Stimulated activated CD4-positive, alpha-beta T cell treated with anti-CD3 and anti-CD28 coated beads, Interleukin-4, amount 100 ng/mL, for 24 hours (primary cell): ENCODE data around the gene DNAJC18.
"Not testable (repeated sequence)": the region's sequence is repeated elsewhere in the genome, so short reads cannot be mapped to it uniquely, and the experiment has no call there.

ENCODE experiments used
- DNase-seq: peaks from one replicate; pipeline ENCODE4 v3.0.0-alpha.2; 2020

Gene DNAJC18

DNA sequence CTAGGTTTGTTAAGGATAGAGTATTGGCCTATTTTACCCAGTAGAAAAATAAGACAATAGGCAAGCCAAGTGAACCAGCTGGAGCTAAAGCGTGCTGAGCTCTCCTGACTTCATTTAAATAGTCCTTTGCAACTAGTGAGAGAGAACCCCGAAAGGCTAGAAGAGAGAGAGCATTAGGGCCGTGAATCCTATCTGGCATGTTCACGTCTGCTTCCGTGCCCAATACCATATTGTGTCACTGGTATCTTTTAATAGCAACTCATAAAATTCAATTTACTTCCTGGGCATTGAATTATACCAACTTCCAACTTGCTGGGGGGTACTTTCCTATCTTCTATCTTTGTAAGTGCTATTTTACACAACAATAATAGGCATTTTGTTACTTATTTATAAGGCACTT, 13.8 kb downstream of the DNAJC18 start:
- no peak for DNase-seq

DNA sequence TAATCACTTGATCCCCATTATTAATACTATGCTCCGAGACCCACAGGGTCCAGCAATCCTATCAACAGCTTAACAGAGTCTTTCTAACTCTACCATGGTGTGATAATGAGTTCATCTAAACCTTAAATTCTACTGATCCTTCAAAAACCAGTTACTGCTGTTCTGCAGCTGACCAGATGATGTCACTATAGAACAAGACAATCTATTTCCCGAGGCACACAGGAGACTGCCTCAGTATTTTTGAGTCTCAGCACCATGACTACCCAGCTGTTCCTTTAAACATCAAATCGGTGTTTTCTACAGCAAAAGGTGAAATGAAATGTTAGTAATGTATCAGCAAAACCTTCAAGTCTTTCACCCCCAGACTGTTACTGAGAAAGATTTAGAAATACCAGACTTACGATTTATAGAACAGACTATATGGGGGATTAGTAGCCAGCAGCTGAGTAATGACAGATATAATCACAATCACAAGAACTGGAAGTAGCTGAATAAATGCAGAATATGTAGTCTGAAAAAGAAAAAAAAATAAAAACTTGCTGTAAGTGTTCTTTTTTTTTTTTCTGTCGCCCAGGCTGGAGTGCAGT, 16.9 kb downstream of the DNAJC18 start:
- peak; percentile 72 for DNase-seq

DNA sequence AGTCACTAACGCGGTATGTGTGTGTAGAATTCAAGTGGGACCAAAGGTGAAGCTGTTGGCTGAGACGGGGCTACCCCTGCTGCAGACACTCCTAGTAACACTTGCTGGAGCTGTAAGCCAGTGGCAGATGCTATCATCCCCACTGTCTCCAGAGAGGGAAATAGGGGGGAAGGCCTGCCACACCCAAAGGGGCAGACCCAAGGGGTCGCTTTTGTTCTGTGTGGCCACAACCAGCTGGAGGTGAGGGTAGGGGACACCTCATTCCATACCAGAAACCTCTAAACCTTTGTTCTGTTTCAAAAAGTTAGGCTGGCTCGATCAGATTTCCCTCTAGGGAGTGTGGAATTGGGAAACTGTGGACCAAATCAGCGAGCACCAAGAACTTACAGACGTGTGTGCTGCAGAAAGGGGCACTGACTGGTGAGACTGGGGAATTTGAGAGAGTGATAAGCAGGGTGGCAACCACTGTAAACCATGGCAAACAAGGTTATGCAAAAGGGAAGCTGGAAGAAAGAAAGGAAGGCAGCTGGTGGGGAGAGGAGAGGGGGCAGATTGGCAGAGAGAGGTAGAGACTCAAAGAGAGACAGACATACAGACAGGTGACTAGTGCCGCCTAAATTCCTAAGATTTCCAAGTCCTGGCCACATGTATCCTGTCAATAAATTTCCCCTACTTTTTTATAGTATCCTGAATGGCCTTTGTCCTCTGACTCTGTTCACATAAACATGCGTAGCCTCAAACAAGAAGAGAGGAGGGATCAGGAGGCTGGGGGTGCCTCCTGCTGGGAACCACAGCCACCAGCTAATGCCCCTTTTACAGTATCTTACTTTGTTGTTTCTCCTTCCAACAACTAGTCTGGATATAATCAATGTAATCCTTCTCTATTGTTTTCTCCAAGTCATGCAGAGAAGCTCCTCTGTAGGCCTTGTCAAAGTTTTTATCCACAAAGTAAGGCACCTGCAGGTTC, 19.8 kb downstream of the DNAJC18 start:
- no peak for DNase-seq

DNA sequence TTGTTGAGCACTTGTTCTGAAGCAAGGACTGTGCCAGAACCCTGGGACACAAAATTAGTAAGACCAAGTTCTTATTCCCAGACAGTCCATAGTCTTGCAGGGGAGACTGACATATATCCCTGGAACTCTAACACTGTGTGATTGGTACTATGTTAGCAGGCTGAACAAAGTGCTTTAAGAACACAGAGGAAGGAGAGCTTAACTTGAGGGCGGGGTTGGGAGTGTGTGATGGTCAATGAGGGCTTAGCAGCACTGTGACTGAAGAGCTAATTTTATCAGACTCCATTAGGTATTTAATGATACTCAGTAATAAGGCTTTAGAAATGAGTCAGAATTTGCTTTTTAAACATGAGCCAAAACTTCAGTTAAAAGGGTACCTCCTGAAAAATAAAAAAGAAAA, 20.5 kb downstream of the DNAJC18 start:
- no peak for DNase-seq

DNA sequence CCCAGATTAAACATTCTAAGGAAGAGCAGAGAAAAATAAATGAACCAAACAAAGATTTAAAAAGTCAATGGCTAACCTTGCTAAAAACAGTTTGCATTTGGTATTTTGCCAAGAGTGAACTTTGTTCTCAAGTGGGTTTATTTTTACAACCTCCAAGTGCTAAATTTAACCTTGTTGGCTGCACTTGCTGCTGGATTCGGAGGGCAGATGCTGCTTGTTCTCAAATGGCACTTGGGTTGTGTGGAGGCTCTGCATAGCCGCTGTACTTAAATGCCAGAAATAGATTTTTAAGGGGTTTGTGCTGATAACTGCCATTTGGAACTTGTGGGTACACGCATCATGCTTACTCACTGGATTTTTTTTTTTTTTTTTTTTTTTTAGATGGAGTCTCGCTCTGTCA, 22.1 kb downstream of the DNAJC18 start:
- DNase-seq, result no peak

DNA sequence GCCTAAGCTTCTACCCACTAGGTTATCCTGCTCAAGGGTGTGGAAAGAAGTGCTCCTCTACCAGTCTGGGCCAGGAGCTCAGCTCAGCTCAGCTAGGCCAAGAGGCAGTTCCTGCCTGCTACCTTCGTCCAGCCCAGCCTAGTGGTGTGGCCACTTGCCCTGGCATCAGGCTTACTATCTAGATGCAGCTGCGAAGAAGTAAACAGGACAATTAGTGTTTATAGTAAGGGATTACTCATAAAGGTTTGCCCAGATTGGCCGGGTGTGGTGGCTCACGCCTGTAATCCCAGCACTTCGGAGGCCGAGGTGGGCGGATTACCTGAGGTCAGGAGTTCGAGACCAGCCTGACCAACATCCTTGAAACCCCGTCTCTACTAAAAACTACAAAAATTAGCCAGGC, 22.7 kb downstream of the DNAJC18 start:
- DNase-seq, result no peak

DNA sequence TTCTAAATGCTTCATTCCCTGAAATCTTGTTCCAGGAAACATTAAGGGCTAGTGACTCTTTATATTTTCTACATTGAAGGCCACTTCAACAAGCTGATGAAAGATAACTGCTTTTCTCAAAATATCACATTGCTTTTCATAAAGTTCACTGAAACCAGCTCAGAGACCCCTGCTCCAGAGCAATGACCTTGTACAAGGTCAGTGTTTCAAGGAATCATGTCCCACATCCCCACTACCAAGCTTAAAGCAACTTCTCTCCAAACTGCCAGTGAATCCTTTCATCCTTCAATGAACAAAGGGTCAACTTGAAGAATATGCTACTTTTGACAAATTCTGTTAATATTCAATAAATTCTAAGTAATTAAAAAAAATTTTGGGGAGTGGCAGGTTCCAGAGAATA, 23.5 kb downstream of the DNAJC18 start:
- no peak for DNase-seq

DNA sequence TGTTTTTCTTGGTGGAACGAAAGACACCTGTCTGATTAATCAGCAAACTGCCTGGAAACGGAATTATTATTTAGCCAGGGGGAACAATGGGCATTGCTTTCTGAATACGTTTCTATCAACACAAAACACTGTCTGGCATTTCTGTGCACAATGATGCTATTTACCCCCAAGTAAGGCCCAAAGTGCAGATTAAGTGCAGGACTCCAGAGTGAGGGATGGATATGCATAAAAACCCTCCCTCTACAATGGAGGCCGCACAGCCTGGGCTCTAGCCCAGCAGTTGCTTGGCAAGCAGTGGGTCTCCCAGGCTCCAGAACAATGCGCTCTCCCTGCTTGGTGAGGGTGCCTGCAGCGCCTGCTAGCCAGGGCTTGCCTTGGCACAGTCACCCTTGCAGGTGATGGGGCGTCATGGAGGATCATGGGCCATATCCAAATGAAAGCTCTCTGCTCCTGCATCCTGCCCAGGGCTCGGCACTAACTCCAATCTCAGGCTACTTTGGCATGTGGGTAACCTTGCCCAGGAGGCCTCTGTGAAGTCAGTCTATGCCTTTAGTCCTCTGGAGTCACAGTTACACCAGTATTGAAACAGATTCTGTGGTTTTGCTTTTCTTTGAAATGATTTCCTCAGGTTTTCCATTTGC, 24.0 kb downstream of the DNAJC18 start:
- DNase-seq, result no peak

DNA sequence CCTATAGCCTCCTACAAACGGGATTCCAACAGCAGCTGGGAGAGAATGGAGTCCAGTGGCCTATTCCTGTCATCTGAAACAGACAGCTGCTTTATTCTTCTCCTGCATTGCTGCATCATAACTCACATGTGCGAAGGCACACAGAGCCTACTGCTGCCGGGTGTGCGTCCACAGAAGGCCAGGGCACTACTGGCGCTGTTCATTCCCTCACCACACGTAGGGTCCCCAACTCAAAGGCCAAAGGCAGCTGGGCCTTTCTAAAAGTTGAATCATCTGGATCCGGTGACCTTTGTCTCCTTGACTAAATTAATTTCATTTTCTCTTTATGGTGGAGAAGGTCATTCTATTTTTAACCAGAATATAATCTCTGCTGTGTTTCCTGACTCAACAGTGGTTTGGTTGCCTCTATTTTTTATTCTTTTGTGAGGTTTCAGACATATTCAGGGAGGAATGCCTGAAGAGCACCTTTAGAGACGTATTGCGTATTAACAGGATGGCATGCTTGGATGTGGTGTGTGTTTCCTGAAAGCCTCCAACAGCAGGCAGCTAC, 24.7 kb downstream of the DNAJC18 start:
- no peak for DNase-seq

DNA sequence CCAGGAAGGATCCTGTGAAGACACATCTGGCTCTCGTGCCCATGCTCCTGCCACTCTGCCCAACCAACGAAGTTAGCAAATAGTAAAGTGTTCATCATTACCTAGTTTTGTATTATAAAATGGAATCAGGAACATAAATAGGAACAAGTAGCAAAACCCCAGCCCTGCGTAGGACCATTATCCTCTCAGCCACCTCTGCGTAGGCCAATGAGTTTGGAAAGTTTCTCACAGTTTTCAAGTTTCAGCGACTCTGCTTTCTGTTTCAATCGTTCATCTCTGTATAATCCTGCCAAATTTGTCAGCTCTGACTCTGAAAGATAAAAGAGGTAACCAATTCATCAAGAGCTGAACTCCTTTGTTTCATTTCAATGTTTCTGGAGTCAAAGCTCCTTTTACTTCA, 25.4 kb downstream of the DNAJC18 start:
- DNase-seq, result peak; percentile 45

DNA sequence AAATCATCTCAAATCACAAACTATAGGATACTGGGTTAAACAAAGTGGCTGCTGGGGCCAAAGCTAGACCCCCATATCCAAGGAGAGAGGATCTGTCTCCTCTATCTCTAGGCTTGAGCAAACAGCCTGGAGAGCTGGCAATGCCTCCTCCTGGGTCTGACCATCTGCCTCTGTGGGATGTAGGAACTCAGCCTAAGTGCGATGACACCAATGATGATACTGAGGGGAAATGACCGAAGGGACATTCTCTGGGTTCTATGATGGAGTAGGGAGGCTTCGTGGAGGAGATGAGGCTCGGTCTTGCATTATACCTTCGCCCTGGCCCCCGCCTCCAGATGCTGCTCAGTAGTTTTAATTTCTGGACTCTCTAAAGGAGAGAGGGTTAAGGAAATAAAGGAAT, 26.2 kb downstream of the DNAJC18 start:
- no peak for DNase-seq

DNA sequence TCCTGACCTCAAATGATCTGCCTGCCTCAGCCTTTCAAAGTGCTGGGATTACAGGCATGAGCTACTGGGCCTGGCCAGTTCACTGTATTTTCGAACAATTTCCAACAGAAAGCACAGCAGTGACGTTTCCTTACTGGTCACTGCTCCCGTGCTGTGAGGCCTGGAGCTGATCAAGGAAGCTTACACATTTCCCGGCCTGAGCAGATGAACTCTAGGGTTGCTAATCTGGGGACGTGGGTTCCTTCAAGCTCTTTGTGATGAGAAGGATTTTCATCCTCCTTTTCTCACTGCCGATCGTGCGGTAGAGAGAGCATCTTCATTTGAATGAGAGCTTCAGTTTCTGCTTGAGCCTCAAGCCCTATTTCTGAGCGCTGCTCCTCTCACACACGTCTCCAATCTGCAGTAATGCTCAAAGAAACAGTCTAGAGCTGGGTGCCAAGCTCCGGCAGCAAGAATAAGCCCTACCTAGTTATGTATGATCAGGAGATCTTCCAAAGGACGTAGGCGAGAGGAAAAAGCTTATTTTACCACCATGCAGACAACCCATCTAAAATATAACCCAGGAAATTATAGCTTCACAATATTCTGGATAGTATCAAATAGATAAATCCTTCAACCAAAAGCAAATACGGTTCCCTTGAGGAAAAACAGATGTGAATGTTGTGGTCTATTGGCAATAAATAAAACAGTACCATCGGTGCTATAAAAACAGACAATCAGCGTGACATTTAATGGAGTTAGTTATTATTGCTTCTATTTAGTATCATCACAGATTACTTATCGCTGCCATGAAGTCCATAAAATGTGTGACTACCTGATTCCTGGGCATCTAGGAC, 28.1 kb downstream of the DNAJC18 start:
- no peak for DNase-seq

DNA sequence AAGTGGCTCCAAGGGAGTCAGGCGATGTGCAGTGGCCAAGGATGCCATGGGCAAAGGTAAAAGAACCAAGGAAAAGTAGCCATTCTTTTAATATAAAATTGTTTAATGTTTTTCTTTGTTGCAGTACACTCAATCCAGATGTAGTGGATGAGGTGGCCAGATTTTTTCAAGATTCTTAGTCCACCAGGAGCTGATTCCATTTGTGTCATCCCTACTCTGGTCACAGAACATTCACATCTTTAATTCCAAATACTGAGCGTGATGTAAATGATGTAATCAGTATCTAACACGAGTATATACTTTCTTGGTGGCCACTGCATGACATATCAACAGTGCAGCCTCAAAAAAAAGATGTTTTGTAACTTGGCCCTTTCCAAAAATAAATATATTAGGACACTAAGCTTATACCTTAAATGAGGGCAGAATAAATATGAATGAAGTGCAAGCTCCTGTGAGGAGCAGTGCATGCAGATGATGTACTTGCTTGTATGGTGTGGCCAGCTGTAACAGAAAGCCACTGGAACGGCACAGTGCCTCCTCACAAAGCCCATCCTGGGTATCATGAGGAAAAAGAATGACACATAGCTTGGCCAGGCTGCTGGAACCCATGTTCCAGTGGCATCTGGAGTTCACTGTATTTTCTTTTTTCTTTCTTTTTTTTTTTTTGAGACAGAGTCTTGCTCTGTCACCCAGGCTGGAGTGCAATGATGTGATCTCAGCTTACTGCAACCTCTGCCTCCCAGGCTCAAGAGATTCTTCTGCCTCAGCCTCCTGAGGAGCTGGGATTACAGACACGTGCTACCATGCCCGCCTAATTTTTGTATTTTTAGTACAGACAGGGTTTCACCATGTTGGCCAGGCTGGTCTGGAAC, 29.0 kb downstream of the DNAJC18 start:
- DNase-seq, result no peak

DNA sequence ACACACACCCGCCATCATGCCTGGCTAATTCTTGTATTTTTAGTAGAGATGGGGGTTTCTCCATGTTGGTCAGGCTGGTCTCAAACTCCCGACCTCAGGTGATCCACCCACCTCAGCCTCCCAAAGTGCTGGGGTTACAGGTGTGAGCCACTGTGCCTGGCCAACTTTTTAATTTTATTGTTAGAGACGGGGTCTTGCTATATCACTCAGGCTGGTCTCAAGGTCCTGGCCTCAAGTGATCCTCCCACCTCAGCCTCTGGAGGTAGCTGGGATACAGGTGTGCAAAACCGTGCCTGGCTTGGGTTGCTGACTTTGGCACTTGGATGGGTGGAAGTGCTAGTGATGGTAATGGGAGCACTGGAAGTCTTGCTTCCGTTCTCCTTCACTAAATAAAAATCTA, 30.2 kb downstream of the DNAJC18 start:
- not testable (repeated sequence) for DNase-seq

DNA sequence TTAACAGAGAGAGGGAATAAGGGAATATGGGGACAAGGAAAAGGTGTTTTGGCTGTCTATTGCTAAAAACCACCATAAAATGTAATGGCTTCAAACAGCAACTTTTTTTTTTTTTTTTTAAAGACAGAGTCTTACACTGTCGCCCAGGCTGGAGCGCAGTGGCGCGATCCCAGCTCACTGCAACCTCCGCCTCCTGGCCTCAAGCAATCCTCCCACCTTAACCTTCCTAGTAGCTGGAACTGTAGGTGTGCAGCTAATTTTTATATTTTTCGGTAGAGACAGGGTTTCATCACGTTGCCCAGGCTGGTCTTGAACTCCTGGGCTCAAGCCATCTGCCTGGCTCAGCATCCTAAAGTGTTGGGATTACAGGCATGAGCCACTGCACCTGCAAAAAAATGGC, 31.1 kb downstream of the DNAJC18 start:
- DNase-seq, result no peak

DNA sequence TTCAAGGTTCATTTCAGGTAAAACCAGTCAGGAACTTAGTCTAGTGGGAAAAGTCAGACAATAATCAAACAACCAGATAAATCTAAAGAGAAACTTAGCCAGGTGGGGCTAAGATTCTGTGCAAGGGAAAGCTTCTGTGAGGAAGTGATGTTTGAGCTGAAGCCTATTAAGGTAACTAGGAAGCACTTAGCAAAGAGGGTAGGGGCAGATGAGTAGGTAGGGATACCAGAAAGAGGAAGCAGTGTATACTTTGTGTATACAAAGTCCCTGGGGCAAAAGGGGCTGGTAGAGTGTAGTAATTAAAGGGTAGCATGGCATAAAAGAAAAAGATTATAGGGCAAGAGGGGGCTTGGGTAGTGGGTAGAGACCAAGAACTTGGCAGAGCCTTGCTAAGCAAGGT, 31.8 kb downstream of the DNAJC18 start:
- no peak for DNase-seq

DNA sequence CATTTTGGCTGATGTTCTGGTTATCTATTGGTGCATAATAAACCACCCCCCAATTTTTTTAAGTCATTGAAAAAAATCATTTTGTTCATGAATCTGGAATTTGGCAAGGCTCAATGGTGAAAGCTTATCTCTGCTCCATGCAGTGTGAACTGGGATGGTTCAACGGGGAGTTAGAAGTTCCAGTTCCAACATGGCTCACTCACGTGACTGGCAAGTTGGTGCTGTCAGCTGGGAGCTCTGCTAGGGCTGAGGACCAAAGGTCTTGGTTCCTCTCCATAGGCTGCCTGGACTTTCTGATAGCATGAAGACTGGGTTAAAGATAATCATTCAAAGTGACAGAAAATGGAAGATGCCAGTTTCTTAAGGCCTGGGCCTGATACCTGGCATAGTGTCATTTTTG, 32.4 kb downstream of the DNAJC18 start:
- DNase-seq, result no peak

DNA sequence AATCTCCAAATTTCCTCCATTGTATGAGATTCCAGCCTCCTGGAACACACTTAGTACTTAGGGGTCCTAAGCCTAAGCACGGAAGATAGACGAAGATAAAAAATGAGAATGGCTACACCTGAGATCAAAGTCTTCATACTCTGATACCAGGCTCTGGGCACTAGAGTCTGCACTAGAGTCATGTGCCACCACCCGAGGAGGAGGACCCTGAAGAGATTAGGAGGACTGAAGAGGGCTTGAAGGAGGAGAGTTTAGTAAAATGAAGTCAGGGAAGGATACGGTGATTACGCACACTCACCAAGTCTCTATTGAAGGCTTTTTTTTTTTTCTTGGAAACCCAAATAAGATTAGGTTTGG, 34.9 kb downstream of the DNAJC18 start:
- DNase-seq, result no peak

DNA sequence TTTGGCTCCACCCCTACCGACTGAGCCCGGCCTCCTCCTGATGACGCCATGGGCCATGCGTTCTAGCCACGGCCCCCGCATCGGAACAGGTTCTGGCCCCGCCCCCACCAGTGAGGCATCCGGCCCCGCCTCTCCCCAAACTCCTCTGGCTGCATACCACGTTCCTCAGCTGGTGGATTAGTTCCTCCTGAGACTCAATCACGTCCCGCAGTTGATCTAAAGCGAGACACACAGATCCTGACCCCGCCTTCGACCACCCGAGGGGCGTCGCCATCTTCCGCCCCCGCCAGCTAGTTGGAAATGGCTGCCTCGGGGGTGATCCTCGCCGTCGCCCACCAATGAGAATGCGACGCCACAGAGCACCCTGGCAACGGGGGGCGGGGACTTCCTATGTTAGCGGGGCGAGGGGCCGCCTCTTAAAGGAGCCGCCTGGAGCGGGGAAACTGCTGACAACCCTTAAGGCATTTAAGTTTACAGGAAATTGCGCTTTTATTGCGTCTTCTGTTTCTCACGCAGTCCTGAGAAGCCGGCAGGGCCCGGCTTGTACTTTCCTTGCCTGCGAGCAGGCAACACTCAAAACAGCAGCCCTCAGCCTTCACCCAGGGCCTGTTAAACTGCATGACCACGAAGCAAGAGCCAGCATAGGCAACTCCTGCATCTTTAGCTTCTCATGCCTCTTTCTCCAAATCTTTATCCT, 35.4 kb downstream of the DNAJC18 start, which contains the start of gene SPATA24:
Gene SPATA24 (minus strand): TSS at position 303 of the 697 bp plus-strand sequence. CDS start 29 bp downstream, at position 274.
- DNase-seq, result peak; percentile 98

DNA sequence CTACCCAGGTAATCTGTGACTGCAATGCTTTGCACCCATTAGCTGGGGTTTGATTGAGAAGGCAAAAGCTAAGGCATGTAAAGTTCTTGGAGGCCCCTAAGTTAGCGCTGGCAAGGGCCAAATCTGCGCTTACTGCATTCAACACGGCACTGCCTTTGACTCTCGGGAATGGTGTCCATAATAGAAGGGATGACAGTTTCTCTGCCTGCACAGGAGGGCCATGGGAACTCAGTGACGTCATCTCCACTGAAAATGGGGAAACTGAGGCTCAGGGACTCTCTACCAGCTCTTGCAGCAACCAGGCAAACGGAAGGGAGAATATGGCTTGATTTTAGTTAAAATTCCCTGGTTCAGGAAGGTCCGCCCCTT, 35.9 kb downstream of the DNAJC18 start:
- no peak for DNase-seq

DNA sequence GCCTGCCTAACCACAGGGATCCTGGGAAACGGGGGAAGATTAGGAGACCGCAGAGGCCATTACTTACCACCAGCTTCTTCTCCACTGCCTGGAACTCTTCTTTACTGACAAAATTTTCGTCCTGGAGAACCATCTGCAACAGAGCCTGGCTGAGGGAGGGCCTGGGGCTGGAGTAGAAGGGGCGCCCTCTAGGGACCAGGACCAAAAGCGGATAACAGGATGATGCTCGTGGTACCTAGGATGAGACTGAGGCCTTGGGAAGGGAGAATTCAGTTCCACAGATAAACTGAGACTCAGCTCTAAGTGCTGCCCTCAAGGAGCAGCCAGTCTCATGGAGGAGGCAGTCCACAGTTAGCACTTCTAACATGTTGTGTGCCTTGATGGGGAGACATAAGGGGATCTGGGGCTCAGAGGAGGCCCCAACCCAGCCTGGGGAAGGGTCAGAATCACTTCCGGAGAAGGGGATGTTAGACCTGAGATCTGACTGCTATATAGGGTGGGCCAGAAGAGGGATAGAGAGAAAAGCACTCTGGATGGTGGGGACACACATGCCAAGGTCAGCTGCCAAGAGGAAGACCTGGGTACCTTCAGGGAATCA, 36.7 kb downstream of the DNAJC18 start:
- peak; percentile 32 for DNase-seq
